Peyer's patch (tissue), 4 donors: ENCODE results near the gene PREP. TPM values are rescaled to one million over a fixed set of nuclear protein-coding genes. Genes with fewer than 3 reads are reported as not detected.

Experiments
- DNase-seq, 3 donors: peaks; one replicate each; pipeline ENCODE4 v3.0.0-alpha.2; 2017 to 2019
- H3K27ac ChIP-seq, 4 donors: fragments of 200-600 bp; sonication (generic); one replicate each; pipeline ENCODE4 v1.5.1; 2016 to 2019
- H3K27me3 ChIP-seq, 2 donors: fragments of 200-600 bp; sonication (generic); one replicate each; pipeline ENCODE4 v1.5.1; 2019
- H3K36me3 ChIP-seq, 3 donors: fragments of 200-600 bp; sonication (generic); one replicate each; pipeline ENCODE4 v1.5.1; 2016 to 2019
- H3K4me1 ChIP-seq, 4 donors: fragments of 200-600 bp; sonication (generic); one replicate each; pipeline ENCODE4 v1.5.1; 2016 to 2019
- H3K4me3 ChIP-seq, 4 donors: fragments of 200-600 bp; sonication (generic); 1 replicate in 3 of 4; 2 replicates in 1 of 4; pipeline ENCODE4 v1.5.1; 2016 to 2019; ENCODE audit warnings: mild to moderate bottlenecking in 1 of 4
- H3K9me3 ChIP-seq, 4 donors: fragments of 200-600 bp; sonication (generic); one replicate each; pipeline ENCODE4 v1.5.1; 2016 to 2019; ENCODE audit warnings: mild to moderate bottlenecking in 1 of 4
- CTCF ChIP-seq, 6 experiments: fragments of 450-650 bp in 4 of 6; fragments of 200-600 bp in 2 of 6; sonication (generic) in 1 of 6; IDR thresholded peaks; one replicate each; pipeline ENCODE4 v1.5.1; 2017 to 2019; ENCODE audit warnings: antibody characterized with exemption in 6 of 6, mild to moderate bottlenecking in 3 of 6, moderate library complexity in 1 of 6
- POLR2A ChIP-seq, 2 donors: fragments of 450-650 bp; IDR thresholded peaks; one replicate each; pipeline ENCODE4 v1.5.1; 2017; ENCODE audit warnings: antibody characterized with exemption in 2 of 2, mild to moderate bottlenecking in 2 of 2, moderate library complexity in 2 of 2
- total RNA-seq, 4 donors: library from RNA; depleted of rRNA; stranded (reverse); fragments of >200 nt; gene quantifications; one replicate each; pipeline ENCODE4 v1.1.0, GENCODE V29; 2016

Gene PREP
- total RNA-seq, 4 donors from 2014 or later, result 47.0 to 69.6 (median 54.8) TPM

DNA sequence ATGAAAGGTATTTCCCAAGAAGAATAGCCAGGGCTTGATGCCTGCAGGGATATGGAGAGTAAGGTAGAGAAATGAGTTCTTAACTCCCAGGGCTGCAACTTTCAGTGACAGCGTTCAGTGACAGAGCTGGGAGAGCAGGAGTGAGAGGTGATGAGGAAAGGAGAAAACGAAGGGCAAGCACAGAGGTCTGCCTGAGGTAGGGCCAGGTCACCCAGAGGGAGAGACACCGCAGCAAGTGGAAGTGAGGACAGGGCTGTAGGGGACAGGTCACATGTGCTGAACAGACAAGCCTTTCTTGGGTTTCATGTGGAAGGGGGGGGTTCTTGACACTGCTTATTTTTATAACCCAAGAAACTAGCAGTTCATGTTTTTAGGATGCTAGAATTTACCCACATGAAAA is 72.5 kb downstream of the PREP start:
- TF ChIP-seq POLR2A (IDR thresholded peaks at IDR 0.05) (no peak), CTCF (IDR thresholded peaks at IDR 0.05) (no peak)
- no peaks in the 10 kb centered on the region for H3K27me3 ChIP-seq
- no peak overlapping the region for H3K27ac ChIP-seq
- H3K36me3 ChIP-seq, result peaks cover 0 to 54% (median 0%) of the 10 kb centered on the region in 3 donors
- H3K4me3 ChIP-seq, result no peak overlapping the region
- peaks cover 0 to 10% (median 0%) of the 10 kb centered on the region in 4 donors for H3K4me1 ChIP-seq
- no peak for DNase-seq
- no peaks in the 10 kb centered on the region for H3K9me3 ChIP-seq

- Histone ChIP-seq H3K4me1 (peaks cover 0 to 10% (median 0%) of the 10 kb centered on the region in 4 donors), H3K27me3 (no peaks in the 10 kb centered on the region), H3K9me3 (no peaks in the 10 kb centered on the region), H3K27ac (peak overlapping the region in 1 of 4 donors; percentile 34), H3K36me3 (peaks cover 0 to 67% (median 0%) of the 10 kb centered on the region in 3 donors), H3K4me3 (no peak overlapping the region)
- TF ChIP-seq POLR2A (IDR thresholded peaks at IDR 0.05) (no peak), CTCF (IDR thresholded peaks at IDR 0.05) (no peak)
- no peak for DNase-seq
These were observed 75.8 kb downstream of the PREP start for GRCh38 chr6:105326833-105327770.

DNA sequence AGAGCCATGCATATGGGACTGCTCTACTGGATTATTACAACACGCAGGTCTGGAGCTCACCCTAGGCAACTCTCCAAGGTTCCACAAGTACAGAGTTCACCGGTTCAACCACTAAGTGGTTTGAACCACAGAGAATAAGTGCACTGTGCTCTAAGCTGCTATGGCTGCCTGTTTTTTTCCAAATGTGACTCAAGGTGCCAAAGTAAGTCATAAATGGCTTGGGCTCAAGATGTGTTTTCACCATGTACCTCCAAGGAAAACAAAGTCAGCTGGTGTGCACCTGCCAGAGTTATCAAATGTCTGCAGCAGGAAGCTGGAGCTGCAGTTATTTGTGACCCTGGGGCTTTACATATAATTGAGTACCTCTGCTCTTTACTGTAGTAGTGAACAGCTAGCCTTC is 76.7 kb downstream of the PREP start:
- TF ChIP-seq POLR2A (IDR thresholded peaks at IDR 0.05) (no peak), CTCF (IDR thresholded peaks at IDR 0.05) (no peak)
- DNase-seq, result peak in 1 of 3 donors; percentile 56
- H3K36me3 ChIP-seq, result peaks cover 0 to 67% (median 0%) of the 10 kb centered on the region in 3 donors
- no peaks in the 10 kb centered on the region for H3K9me3 ChIP-seq
- no peak overlapping the region for H3K4me3 ChIP-seq
- H3K27me3 ChIP-seq, result no peaks in the 10 kb centered on the region
- peaks cover 0 to 10% (median 0%) of the 10 kb centered on the region in 4 donors for H3K4me1 ChIP-seq
- H3K27ac ChIP-seq, result peak overlapping the region in 1 of 4 donors; percentile 34

DNA sequence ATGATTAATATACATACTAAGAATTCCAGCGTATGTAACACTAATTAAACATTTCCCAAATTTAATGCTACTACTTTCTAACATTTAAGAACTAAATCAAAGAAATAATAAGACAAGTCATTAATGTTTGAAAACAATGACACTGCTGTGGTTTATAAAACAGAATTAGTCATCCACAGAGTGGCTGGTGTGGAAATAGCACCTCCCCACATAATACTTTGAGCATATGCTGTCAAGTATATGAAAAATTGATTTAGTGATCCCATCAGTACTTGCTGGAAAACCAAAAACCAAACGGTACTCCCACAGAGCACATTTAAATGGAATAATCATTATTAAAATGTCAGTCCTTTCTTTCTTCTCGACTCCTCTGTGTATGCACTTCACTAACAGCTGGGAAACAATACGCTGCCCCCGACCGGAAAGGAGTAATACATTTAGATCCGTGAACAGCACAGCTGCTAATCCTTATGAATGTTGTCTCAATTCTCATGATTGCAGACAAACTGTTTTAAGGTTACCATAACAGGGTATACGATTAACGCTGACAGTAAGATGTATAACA is 78.4 kb downstream of the PREP start:
- Histone ChIP-seq H3K36me3 (peaks cover 0 to 63% (median 0%) of the 10 kb centered on the region in 3 donors), H3K4me3 (no peak overlapping the region), H3K27me3 (no peaks in the 10 kb centered on the region), H3K4me1 (peaks cover 0 to 10% (median 0%) of the 10 kb centered on the region in 4 donors), H3K9me3 (no peaks in the 10 kb centered on the region), H3K27ac (no peak overlapping the region)
- TF ChIP-seq POLR2A (IDR thresholded peaks at IDR 0.05) (no peak), CTCF (IDR thresholded peaks at IDR 0.05) (no peak)
- DNase-seq, result no peak

DNA sequence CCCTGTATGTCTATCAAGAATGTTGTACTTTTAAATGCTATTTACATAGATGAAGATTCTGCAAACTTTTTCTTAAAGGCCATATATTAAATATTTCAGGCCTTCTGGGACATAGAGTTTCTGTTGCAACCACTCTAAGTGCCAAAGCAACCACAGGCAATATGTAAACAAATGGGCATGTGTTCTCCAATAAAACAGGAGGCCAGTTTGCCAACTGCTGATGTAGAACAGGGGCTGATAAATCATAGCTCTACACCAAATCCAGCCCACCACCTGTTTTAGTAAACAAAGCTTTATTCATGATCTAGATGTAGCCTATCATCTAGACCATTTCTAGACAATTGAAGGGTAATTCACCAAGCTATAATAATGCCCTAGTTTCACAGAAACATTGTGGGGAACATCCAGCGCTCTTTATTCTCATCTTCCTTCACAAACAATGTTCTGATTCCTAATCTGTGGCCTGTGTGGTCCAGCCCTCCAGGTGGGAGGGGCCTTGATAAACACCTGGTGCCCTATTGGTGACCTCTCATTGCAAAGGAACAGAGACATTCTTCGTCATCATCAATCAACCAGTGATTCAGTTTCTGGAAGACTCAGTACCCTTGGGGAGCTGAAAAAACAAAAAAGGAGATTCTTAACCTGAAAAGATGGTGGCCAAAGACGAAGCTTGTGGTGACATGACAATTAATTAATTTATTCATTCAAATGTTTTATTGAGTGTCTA is 80.2 kb downstream of the PREP start:
- H3K4me3 ChIP-seq, result no peak overlapping the region
- no peaks in the 10 kb centered on the region for H3K27me3 ChIP-seq
- H3K4me1 ChIP-seq, result peaks cover 0 to 10% (median 0%) of the 10 kb centered on the region in 4 donors
- H3K9me3 ChIP-seq, result no peaks in the 10 kb centered on the region
- DNase-seq, result no peak
- no peak overlapping the region for H3K27ac ChIP-seq
- H3K36me3 ChIP-seq, result peaks cover 0 to 48% (median 0%) of the 10 kb centered on the region in 3 donors
- TF ChIP-seq CTCF (IDR thresholded peaks at IDR 0.05) (no peak), POLR2A (IDR thresholded peaks at IDR 0.05) (no peak)
